ENCODE data around the gene CDH22.

CDH22 gene

GRCh38 chr20:46160661-46161060, 147.6 kb downstream of the CDH22 start:
- DNase-seq = no peak

GRCh38 chr20:46159101-46159897, 149.0 kb downstream of the CDH22 start:
- no peak for DNase-seq

- DNase-seq = no peak
Measured at GRCh38 chr20:46158476-46158987, 149.8 kb downstream of the CDH22 start.

GRCh38 chr20:46157625-46158024, 150.7 kb downstream of the CDH22 start:
- no peak for DNase-seq

- no peak for DNase-seq
Measured at GRCh38 chr20:46157076-46157592, 151.2 kb downstream of the CDH22 start.

GRCh38 chr20:46156065-46156464, 152.2 kb downstream of the CDH22 start:
- no peak for DNase-seq

GRCh38 chr20:46154796-46155195, 153.5 kb downstream of the CDH22 start:
- no peak for DNase-seq

GRCh38 chr20:46154305-46154704, 154.0 kb downstream of the CDH22 start:
- DNase-seq = no peak

- no peak for DNase-seq
Measured at GRCh38 chr20:46152824-46153586, 155.3 kb downstream of the CDH22 start.

- no peak for DNase-seq
Measured at GRCh38 chr20:46151936-46152335, 156.4 kb downstream of the CDH22 start.

- DNase-seq = no peak
Measured at GRCh38 chr20:46150943-46151342, 157.4 kb downstream of the CDH22 start.

GRCh38 chr20:46148313-46149208, 159.7 kb downstream of the CDH22 start:
- DNase-seq = no peak

- no peak for DNase-seq
Measured at GRCh38 chr20:46145713-46146112, 162.6 kb downstream of the CDH22 start.

- DNase-seq = no peak
Measured at GRCh38 chr20:46144432-46145025, 163.8 kb downstream of the CDH22 start.

GRCh38 chr20:46142124-46142523, 166.2 kb downstream of the CDH22 start:
- DNase-seq = no peak

- DNase-seq = no peak
Measured at GRCh38 chr20:46139908-46140482, 168.3 kb downstream of the CDH22 start.

GRCh38 chr20:46139266-46139889, 168.9 kb downstream of the CDH22 start:
- DNase-seq = no peak

- DNase-seq = no peak
Measured at GRCh38 chr20:46137816-46138215, 170.5 kb downstream of the CDH22 start.

GRCh38 chr20:46135856-46136633, 172.3 kb downstream of the CDH22 start:
- DNase-seq = no peak

GRCh38 chr20:46134716-46135115, 173.6 kb downstream of the CDH22 start:
- DNase-seq = no peak
